ENCODE results near the gene CTSS.

CTSS gene

DNA sequence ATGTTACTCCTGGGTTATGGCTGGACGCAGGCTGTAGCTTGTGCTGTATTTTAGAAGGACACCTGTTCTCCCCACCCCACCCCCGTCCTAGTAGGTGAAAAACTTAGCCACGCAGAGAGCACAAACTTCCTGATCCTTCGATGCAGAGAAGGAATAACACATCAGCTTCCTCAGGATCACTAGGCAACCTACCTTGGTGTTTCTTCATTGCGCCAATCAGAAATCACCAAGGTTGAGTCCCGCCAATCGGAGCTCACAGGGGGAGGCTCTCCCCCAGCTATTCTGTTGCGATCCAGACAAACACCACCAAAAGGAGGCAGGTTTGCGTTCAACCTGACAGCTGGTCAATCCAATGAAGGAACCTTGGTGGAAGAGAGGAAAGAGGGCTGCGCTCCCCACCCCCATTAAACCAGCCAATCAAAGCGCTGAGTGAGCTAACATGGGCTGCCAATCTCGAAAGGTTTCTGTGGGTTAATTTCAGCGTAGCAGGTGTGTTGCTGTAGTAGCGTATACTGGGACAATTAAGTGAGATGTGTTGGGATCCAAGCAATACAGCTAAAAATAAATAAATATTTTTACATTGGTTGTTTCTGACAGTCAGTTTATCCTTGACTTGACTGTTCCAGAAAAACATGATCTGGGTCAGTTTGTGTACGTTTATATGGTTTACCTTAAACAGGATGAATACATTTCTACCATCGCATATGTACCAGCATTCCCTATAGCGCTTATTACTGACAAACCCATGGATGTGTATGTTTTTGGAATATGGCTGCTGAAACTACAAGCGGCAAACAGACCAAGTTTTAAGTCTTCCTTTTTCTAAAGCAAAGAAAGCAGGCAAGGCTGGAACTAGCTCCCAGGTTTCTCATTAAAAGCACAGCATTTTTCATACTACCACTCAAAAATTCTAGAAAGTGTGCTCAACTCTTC is 68.3 kb downstream of the CTSS start, which contains the start of gene GOLPH3L:
Gene GOLPH3L (minus strand): TSS at position 160 of the 933 bp plus-strand sequence. CDS start 2,316 bp downstream, outside the sequence.
- H3K27ac Mint-ChIP-seq, result peak within 1 kb of the TSS; percentile 80
- peaks cover 10% of the 10 kb centered on the region for H3K36me3 Mint-ChIP-seq (ENCODE audit: low read depth)
- peaks cover 20% of the 10 kb centered on the region for H3K4me1 Mint-ChIP-seq (ENCODE audit: low read depth)
- H3K4me3 Mint-ChIP-seq, result peak within 1 kb of the TSS; percentile 93
- H3K27me3 Mint-ChIP-seq (ENCODE audit: low read depth), result peaks cover 18% of the 10 kb centered on the region
- H3K9me3 Mint-ChIP-seq, result no peaks in the 10 kb centered on the region

DNA sequence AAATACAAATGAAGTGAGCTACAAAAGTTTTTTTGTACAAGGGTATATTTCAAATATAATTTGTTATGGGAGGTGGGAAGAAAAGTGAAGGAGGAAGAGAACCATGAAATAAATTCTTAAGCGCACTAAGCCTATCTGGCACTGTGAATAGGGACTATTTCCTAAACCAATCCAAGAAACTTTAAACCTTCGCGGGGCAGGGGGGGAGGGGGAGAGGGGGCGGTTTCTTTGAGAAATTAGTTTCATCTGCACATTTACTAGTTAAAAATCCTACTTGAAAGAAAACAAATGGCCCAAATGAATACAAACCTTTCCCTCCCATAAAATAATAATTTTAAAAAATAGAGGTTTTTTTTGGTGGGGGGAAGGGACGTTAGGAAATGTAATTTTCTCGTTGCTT is 69.0 kb downstream of the CTSS start:
- Mint-ChIP-seq H3K36me3 (ENCODE audit: low read depth) (peaks cover 12% of the 10 kb centered on the region), H3K9me3 (no peaks in the 10 kb centered on the region), H3K4me1 (ENCODE audit: low read depth) (peaks cover 21% of the 10 kb centered on the region), H3K27me3 (ENCODE audit: low read depth) (peaks cover 12% of the 10 kb centered on the region), H3K27ac (peak overlapping the region; percentile 80), H3K4me3 (peak overlapping the region; percentile 93)

DNA sequence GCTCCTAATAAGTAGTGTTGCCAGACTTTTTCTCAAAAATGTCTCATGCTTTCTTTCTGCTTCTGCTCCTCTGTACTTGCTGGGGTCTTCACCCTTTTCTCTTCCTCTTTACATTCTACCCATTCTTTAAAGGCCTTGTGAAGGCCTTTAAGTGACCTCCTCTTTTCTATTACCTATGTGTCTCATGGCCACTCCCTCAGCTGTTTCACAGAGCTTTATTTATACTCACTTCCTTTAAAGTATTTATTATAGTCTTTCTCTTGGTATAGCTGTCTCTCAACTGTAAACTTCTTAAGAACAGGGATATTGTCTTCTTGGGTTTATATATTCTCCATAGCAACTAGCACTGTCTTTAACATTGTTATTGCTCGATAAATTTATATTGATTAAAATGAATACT is 69.4 kb downstream of the CTSS start:
- Mint-ChIP-seq H3K9me3 (no peaks in the 10 kb centered on the region), H3K27me3 (ENCODE audit: low read depth) (peaks cover 10% of the 10 kb centered on the region)

DNA sequence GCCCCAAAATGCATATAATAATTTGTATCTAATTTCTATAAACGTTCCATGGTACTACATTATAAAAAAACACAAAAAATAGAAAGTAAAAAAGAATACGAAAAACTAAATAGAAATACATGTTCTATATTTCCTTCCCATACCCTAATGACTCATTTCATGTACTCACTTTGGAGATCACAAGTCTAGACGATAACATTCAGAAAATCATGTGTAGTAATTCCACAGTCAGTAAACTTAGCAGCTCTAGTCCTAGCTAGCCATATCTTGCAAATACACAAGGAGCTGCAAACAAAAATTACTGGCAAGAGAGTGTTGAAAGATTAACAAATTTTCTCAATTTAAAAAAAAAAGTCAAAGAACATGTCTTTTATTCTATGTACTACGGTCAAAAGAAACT is 70.0 kb downstream of the CTSS start:
- Mint-ChIP-seq H3K27ac (no peak overlapping the region), H3K4me1 (ENCODE audit: low read depth) (peaks cover 25% of the 10 kb centered on the region), H3K36me3 (ENCODE audit: low read depth) (peaks cover 17% of the 10 kb centered on the region), H3K4me3 (no peak overlapping the region), H3K9me3 (no peaks in the 10 kb centered on the region), H3K27me3 (ENCODE audit: low read depth) (peaks cover 4% of the 10 kb centered on the region)

More for the DNA sequence above, 69.4 kb downstream of the CTSS start:
- Mint-ChIP-seq H3K27ac (peak overlapping the region; percentile 20), H3K36me3 (ENCODE audit: low read depth) (peaks cover 15% of the 10 kb centered on the region), H3K4me3 (peak overlapping the region; percentile 81), H3K4me1 (ENCODE audit: low read depth) (peaks cover 23% of the 10 kb centered on the region)

DNA sequence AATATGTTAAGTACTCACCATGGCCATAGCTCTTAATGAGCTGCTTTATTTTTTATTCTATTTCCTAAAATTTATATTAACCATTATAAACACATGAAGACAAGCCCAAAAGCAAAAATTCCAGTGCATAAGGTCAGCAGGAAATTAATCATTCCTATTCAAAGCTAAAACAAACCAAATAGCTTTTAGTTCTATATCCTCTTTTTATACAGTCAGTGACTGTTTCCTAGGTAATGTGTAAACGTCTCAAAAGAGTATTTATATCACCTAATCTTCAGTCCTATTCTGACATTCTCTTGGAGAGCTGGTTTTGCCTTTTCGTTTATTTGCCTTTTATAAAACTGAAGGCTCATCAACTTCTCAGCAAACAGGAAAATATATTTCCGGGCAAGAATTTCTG is 72.9 kb downstream of the CTSS start:
- no peaks in the 10 kb centered on the region for H3K27me3 Mint-ChIP-seq (ENCODE audit: low read depth)
- no peak overlapping the region for H3K27ac Mint-ChIP-seq
- H3K4me3 Mint-ChIP-seq, result no peak overlapping the region
- peaks cover 22% of the 10 kb centered on the region for H3K36me3 Mint-ChIP-seq (ENCODE audit: low read depth)
- no peaks in the 10 kb centered on the region for H3K9me3 Mint-ChIP-seq
- H3K4me1 Mint-ChIP-seq (ENCODE audit: low read depth), result peaks cover 24% of the 10 kb centered on the region

DNA sequence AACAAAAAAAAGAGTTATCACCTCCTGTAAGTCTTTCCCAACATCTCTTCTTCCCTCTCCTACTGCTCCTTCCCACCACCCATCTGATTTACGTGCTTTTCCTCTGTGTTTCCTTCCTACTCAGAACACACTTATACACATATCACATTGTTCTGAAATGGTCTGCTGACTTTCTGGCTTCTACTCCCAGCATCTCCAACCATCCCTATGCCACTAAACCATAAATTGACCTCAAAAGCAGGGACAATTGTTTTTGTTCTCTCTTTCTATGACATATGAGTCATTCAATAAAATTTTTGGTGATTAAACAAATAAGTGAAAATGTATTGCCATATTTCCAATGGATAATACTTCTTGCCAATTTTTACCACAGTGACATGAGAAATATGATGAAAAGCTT is 76.8 kb downstream of the CTSS start:
- H3K27me3 Mint-ChIP-seq (ENCODE audit: low read depth), result no peaks in the 10 kb centered on the region
- peaks cover 19% of the 10 kb centered on the region for H3K36me3 Mint-ChIP-seq (ENCODE audit: low read depth)
- H3K9me3 Mint-ChIP-seq, result no peaks in the 10 kb centered on the region
- H3K4me1 Mint-ChIP-seq (ENCODE audit: low read depth), result peaks cover 19% of the 10 kb centered on the region
- no peak overlapping the region for H3K27ac Mint-ChIP-seq
- no peak overlapping the region for H3K4me3 Mint-ChIP-seq

- peaks cover 13% of the 10 kb centered on the region for H3K36me3 Mint-ChIP-seq (ENCODE audit: low read depth)
- H3K27me3 Mint-ChIP-seq (ENCODE audit: low read depth), result no peaks in the 10 kb centered on the region
- H3K9me3 Mint-ChIP-seq, result no peaks in the 10 kb centered on the region
- no peak overlapping the region for H3K4me3 Mint-ChIP-seq
- peaks cover 11% of the 10 kb centered on the region for H3K4me1 Mint-ChIP-seq (ENCODE audit: low read depth)
- no peak overlapping the region for H3K27ac Mint-ChIP-seq
These were observed 79.3 kb downstream of the CTSS start for GRCh38 chr1:150686275-150686674.

GRCh38 chr1:150683914-150684313 is 81.7 kb downstream of the CTSS start:
- H3K36me3 Mint-ChIP-seq (ENCODE audit: low read depth), result peaks cover 12% of the 10 kb centered on the region
- no peak overlapping the region for H3K4me3 Mint-ChIP-seq
- peaks cover 7% of the 10 kb centered on the region for H3K4me1 Mint-ChIP-seq (ENCODE audit: low read depth)
- no peaks in the 10 kb centered on the region for H3K9me3 Mint-ChIP-seq
- H3K27ac Mint-ChIP-seq, result no peak overlapping the region
- no peaks in the 10 kb centered on the region for H3K27me3 Mint-ChIP-seq (ENCODE audit: low read depth)

Measured in T-helper 1 cell treated with Interleukin-12 subunit alpha and Interleukin-12 subunit beta and Interleukin-4 antibody, amounts not matched to agents 30 μg/mL and 1 μg/mL, for 36 hours (primary cell).